ENCODE measurements around the gene EXT2.

The EXT2 gene

GRCh38 chr11:44097821-44098220, 2.3 kb downstream of the EXT2 start:
- DNase-seq (ENCODE audit: low spot score): no peak
- Mint-ChIP-seq H3K27me3 (ENCODE audit: low read depth) (peaks cover 2% of the 10 kb centered on the region), H3K9me3 (no peaks in the 10 kb centered on the region), H3K27ac (no peak overlapping the region), H3K36me3 (ENCODE audit: low read depth) (peaks cover 3% of the 10 kb centered on the region), H3K4me1 (ENCODE audit: low read depth) (peaks cover 22% of the 10 kb centered on the region), H3K4me3 (no peak overlapping the region)

- Mint-ChIP-seq H3K4me1 (ENCODE audit: low read depth) (peaks cover 9% of the 10 kb centered on the region), H3K27ac (no peak overlapping the region), H3K36me3 (ENCODE audit: low read depth) (peaks cover 3% of the 10 kb centered on the region)
These were observed 5.6 kb downstream of the EXT2 start for GRCh38 chr11:44101098-44101497.

GRCh38 chr11:44104481-44105294, 9.2 kb downstream of the EXT2 start:
- H3K4me1 Mint-ChIP-seq (ENCODE audit: low read depth): no peaks in the 10 kb centered on the region
- no peaks in the 10 kb centered on the region for H3K36me3 Mint-ChIP-seq (ENCODE audit: low read depth)
- H3K4me3 Mint-ChIP-seq: no peak overlapping the region
- H3K9me3 Mint-ChIP-seq: no peaks in the 10 kb centered on the region
- DNase-seq (ENCODE audit: low spot score): no peak
- no peak overlapping the region for H3K27ac Mint-ChIP-seq
- H3K27me3 Mint-ChIP-seq (ENCODE audit: low read depth): no peaks in the 10 kb centered on the region

More at GRCh38 chr11:44101098-44101497, 5.6 kb downstream of the EXT2 start:
- Mint-ChIP-seq H3K9me3 (no peaks in the 10 kb centered on the region), H3K4me3 (no peak overlapping the region), H3K27me3 (ENCODE audit: low read depth) (no peaks in the 10 kb centered on the region)
- no peak for DNase-seq (ENCODE audit: low spot score)

- no peak overlapping the region for H3K27ac Mint-ChIP-seq
- no peak for DNase-seq (ENCODE audit: low spot score)
- no peaks in the 10 kb centered on the region for H3K27me3 Mint-ChIP-seq (ENCODE audit: low read depth)
- no peak overlapping the region for H3K4me3 Mint-ChIP-seq
- peaks cover 10% of the 10 kb centered on the region for H3K36me3 Mint-ChIP-seq (ENCODE audit: low read depth)
- no peaks in the 10 kb centered on the region for H3K9me3 Mint-ChIP-seq
- peaks cover 4% of the 10 kb centered on the region for H3K4me1 Mint-ChIP-seq (ENCODE audit: low read depth)
These were observed 12.8 kb downstream of the EXT2 start for GRCh38 chr11:44108260-44108659.

GRCh38 chr11:44110231-44110679, 14.8 kb downstream of the EXT2 start:
- DNase-seq (ENCODE audit: low spot score): peak; percentile 23
- H3K9me3 Mint-ChIP-seq: no peaks in the 10 kb centered on the region
- H3K36me3 Mint-ChIP-seq (ENCODE audit: low read depth): peaks cover 15% of the 10 kb centered on the region
- no peaks in the 10 kb centered on the region for H3K27me3 Mint-ChIP-seq (ENCODE audit: low read depth)
- H3K27ac Mint-ChIP-seq: peak overlapping the region; percentile 64
- no peak overlapping the region for H3K4me3 Mint-ChIP-seq
- H3K4me1 Mint-ChIP-seq (ENCODE audit: low read depth): peaks cover 4% of the 10 kb centered on the region

GRCh38 chr11:44112091-44112821, 16.8 kb downstream of the EXT2 start:
- no peaks in the 10 kb centered on the region for H3K27me3 Mint-ChIP-seq (ENCODE audit: low read depth)
- H3K36me3 Mint-ChIP-seq (ENCODE audit: low read depth): peaks cover 28% of the 10 kb centered on the region
- H3K4me1 Mint-ChIP-seq (ENCODE audit: low read depth): peaks cover 4% of the 10 kb centered on the region
- H3K4me3 Mint-ChIP-seq: no peak overlapping the region
- no peak overlapping the region for H3K27ac Mint-ChIP-seq
- DNase-seq (ENCODE audit: low spot score): no peak
- no peaks in the 10 kb centered on the region for H3K9me3 Mint-ChIP-seq

- Mint-ChIP-seq H3K27me3 (ENCODE audit: low read depth) (no peaks in the 10 kb centered on the region), H3K36me3 (ENCODE audit: low read depth) (peaks cover 32% of the 10 kb centered on the region), H3K4me3 (no peak overlapping the region), H3K27ac (no peak overlapping the region), H3K4me1 (ENCODE audit: low read depth) (peaks cover 4% of the 10 kb centered on the region), H3K9me3 (no peaks in the 10 kb centered on the region)
- DNase-seq (ENCODE audit: low spot score): no peak
These were observed 17.5 kb downstream of the EXT2 start for GRCh38 chr11:44113018-44113417.

GRCh38 chr11:44113572-44113971, 18.1 kb downstream of the EXT2 start:
- DNase-seq (ENCODE audit: low spot score): no peak
- Mint-ChIP-seq H3K4me3 (no peak overlapping the region), H3K27me3 (ENCODE audit: low read depth) (no peaks in the 10 kb centered on the region), H3K4me1 (ENCODE audit: low read depth) (peaks cover 4% of the 10 kb centered on the region), H3K27ac (no peak overlapping the region), H3K36me3 (ENCODE audit: low read depth) (peaks cover 32% of the 10 kb centered on the region), H3K9me3 (no peaks in the 10 kb centered on the region)

GRCh38 chr11:44116234-44116830, 20.9 kb downstream of the EXT2 start:
- no peaks in the 10 kb centered on the region for H3K27me3 Mint-ChIP-seq (ENCODE audit: low read depth)
- peaks cover 29% of the 10 kb centered on the region for H3K36me3 Mint-ChIP-seq (ENCODE audit: low read depth)
- no peak overlapping the region for H3K27ac Mint-ChIP-seq
- no peaks in the 10 kb centered on the region for H3K4me1 Mint-ChIP-seq (ENCODE audit: low read depth)
- H3K9me3 Mint-ChIP-seq: no peaks in the 10 kb centered on the region
- no peak for DNase-seq (ENCODE audit: low spot score)
- no peak overlapping the region for H3K4me3 Mint-ChIP-seq

GRCh38 chr11:44120169-44120568, 24.7 kb downstream of the EXT2 start:
- Mint-ChIP-seq H3K9me3 (no peaks in the 10 kb centered on the region), H3K4me1 (ENCODE audit: low read depth) (no peaks in the 10 kb centered on the region), H3K36me3 (ENCODE audit: low read depth) (peaks cover 19% of the 10 kb centered on the region), H3K27ac (no peak overlapping the region), H3K27me3 (ENCODE audit: low read depth) (no peaks in the 10 kb centered on the region), H3K4me3 (no peak overlapping the region)
- no peak for DNase-seq (ENCODE audit: low spot score)

GRCh38 chr11:44125598-44125997, 30.1 kb downstream of the EXT2 start:
- Mint-ChIP-seq H3K27ac (no peak overlapping the region), H3K27me3 (ENCODE audit: low read depth) (no peaks in the 10 kb centered on the region), H3K4me3 (no peak overlapping the region), H3K9me3 (no peaks in the 10 kb centered on the region), H3K4me1 (ENCODE audit: low read depth) (no peaks in the 10 kb centered on the region), H3K36me3 (ENCODE audit: low read depth) (peaks cover 25% of the 10 kb centered on the region)
- no peak for DNase-seq (ENCODE audit: low spot score)

GRCh38 chr11:44126304-44126703, 30.8 kb downstream of the EXT2 start:
- peaks cover 27% of the 10 kb centered on the region for H3K36me3 Mint-ChIP-seq (ENCODE audit: low read depth)
- no peak overlapping the region for H3K27ac Mint-ChIP-seq
- DNase-seq (ENCODE audit: low spot score): no peak
- no peaks in the 10 kb centered on the region for H3K9me3 Mint-ChIP-seq
- no peaks in the 10 kb centered on the region for H3K27me3 Mint-ChIP-seq (ENCODE audit: low read depth)
- H3K4me3 Mint-ChIP-seq: no peak overlapping the region
- H3K4me1 Mint-ChIP-seq (ENCODE audit: low read depth): no peaks in the 10 kb centered on the region

- Mint-ChIP-seq H3K4me3 (no peak overlapping the region), H3K4me1 (ENCODE audit: low read depth) (no peaks in the 10 kb centered on the region), H3K27ac (no peak overlapping the region), H3K9me3 (no peaks in the 10 kb centered on the region), H3K27me3 (ENCODE audit: low read depth) (no peaks in the 10 kb centered on the region), H3K36me3 (ENCODE audit: low read depth) (peaks cover 29% of the 10 kb centered on the region)
- DNase-seq (ENCODE audit: low spot score): no peak
These were observed 31.7 kb downstream of the EXT2 start for GRCh38 chr11:44127130-44127529.

GRCh38 chr11:44128729-44129128, 33.3 kb downstream of the EXT2 start:
- Mint-ChIP-seq H3K27me3 (ENCODE audit: low read depth) (no peaks in the 10 kb centered on the region), H3K4me3 (no peak overlapping the region), H3K27ac (no peak overlapping the region), H3K36me3 (ENCODE audit: low read depth) (peaks cover 29% of the 10 kb centered on the region), H3K9me3 (no peaks in the 10 kb centered on the region), H3K4me1 (ENCODE audit: low read depth) (no peaks in the 10 kb centered on the region)
- no peak for DNase-seq (ENCODE audit: low spot score)
